H1 (cell line): ENCODE measurements around the gene FAM98C. TPM values are rescaled to one million over a fixed set of nuclear protein-coding genes. Genes with fewer than 3 reads are reported as not detected.

Experiments used
- CBX8 ChIP-seq: fragments of 300-800, 300-1000 bp; sonication (generic); IDR thresholded peaks from 2 replicates; pipeline ENCODE4 v1.7.1; 2016; ENCODE audit warnings: low read depth, low read length, borderline replicate concordance
- GTF2F1 ChIP-seq: IDR thresholded peaks from 2 replicates; pipeline ENCODE4 v1.6.1; 2012; ENCODE audit warnings: low read depth, low read length, improper control_type of control experiment, borderline replicate concordance
- HDAC2 ChIP-seq, 2 experiments: fragments of 300-600 bp in 1 of 2; sonication (generic) in 1 of 2; IDR thresholded peaks; 2 replicates each; pipeline ENCODE4 v1.6.1; 2011 to 2012; ENCODE audit warnings: low read depth in 2 of 2, low read length in 2 of 2, mild to moderate bottlenecking in 2 of 2, moderate library complexity in 2 of 2, borderline replicate concordance in 1 of 2, inconsistent platforms in 1 of 2
- POLR2A ChIP-seq, 2 experiments: IDR thresholded peaks; 1 replicate in 1 of 2; 2 replicates in 1 of 2; pipeline ENCODE4 v1.6.1; 2011; ENCODE audit warnings: low read depth in 2 of 2, low read length in 2 of 2, mild to moderate bottlenecking in 2 of 2; ENCODE audit errors: control extremely low read depth in 1 of 2
- TAF1 ChIP-seq: IDR thresholded peaks from 2 replicates; pipeline ENCODE4 v1.6.1; 2011; ENCODE audit warnings: mild to moderate bottlenecking, low read depth, low read length
- ZNF274 ChIP-seq: IDR thresholded peaks from 2 replicates; pipeline ENCODE4 v1.7.0; 2012; ENCODE audit warnings: low read length, borderline replicate concordance; ENCODE audit errors: extremely low read depth
- polyA plus RNA-seq, 7 experiments: library from polyadenylated mRNA; depleted of rRNA in 3 of 7; stranded (reverse) in 5 of 7; unstranded in 2 of 7; fragments of >200 nt in 5 of 7; fragments of 200-250 nt in 2 of 7; gene quantifications; 1 replicate in 5 of 7; 2 replicates in 1 of 7; 4 replicates in 1 of 7; pipeline versions ENCODE4 v1.2.1 to v1.2.3, GENCODE V29; 2011 to 2013; ENCODE audit warnings: missing spikeins in 2 of 7, mixed read lengths in 2 of 7
- total RNA-seq: library from RNA; stranded (reverse); fragmentation: NEBNext Ultra II Directional; extraction: Animal tissue kit (Norgen Biotek cat#: 25700); gene quantifications from 2 replicates; pipeline ENCODE4 v1.2.1, GENCODE V29; 2021
- TF ChIP-seq, protein P1 (sequence below): fragments of 300-600 bp; sonication (generic); IDR thresholded peaks from 2 replicates; pipeline ENCODE4 v1.7.1; 2012; ENCODE audit warnings: low read length, moderate library complexity, mild to moderate bottlenecking, inconsistent platforms; ENCODE audit not compliant: insufficient replicate concordance

Gene FAM98C
- total and polyA plus RNA-seq, 2 of the 8 experiments (the other 6 are each of a cell fraction or from before 2014, with no cell fraction given) = 6.1 to 9.4 TPM

GRCh38 chr19:38383743-38384142, 19.1 kb upstream of the FAM98C start (continued):
- no peak for TF ChIP-seq CBX8
- TF ChIP-seq, protein P1, sequence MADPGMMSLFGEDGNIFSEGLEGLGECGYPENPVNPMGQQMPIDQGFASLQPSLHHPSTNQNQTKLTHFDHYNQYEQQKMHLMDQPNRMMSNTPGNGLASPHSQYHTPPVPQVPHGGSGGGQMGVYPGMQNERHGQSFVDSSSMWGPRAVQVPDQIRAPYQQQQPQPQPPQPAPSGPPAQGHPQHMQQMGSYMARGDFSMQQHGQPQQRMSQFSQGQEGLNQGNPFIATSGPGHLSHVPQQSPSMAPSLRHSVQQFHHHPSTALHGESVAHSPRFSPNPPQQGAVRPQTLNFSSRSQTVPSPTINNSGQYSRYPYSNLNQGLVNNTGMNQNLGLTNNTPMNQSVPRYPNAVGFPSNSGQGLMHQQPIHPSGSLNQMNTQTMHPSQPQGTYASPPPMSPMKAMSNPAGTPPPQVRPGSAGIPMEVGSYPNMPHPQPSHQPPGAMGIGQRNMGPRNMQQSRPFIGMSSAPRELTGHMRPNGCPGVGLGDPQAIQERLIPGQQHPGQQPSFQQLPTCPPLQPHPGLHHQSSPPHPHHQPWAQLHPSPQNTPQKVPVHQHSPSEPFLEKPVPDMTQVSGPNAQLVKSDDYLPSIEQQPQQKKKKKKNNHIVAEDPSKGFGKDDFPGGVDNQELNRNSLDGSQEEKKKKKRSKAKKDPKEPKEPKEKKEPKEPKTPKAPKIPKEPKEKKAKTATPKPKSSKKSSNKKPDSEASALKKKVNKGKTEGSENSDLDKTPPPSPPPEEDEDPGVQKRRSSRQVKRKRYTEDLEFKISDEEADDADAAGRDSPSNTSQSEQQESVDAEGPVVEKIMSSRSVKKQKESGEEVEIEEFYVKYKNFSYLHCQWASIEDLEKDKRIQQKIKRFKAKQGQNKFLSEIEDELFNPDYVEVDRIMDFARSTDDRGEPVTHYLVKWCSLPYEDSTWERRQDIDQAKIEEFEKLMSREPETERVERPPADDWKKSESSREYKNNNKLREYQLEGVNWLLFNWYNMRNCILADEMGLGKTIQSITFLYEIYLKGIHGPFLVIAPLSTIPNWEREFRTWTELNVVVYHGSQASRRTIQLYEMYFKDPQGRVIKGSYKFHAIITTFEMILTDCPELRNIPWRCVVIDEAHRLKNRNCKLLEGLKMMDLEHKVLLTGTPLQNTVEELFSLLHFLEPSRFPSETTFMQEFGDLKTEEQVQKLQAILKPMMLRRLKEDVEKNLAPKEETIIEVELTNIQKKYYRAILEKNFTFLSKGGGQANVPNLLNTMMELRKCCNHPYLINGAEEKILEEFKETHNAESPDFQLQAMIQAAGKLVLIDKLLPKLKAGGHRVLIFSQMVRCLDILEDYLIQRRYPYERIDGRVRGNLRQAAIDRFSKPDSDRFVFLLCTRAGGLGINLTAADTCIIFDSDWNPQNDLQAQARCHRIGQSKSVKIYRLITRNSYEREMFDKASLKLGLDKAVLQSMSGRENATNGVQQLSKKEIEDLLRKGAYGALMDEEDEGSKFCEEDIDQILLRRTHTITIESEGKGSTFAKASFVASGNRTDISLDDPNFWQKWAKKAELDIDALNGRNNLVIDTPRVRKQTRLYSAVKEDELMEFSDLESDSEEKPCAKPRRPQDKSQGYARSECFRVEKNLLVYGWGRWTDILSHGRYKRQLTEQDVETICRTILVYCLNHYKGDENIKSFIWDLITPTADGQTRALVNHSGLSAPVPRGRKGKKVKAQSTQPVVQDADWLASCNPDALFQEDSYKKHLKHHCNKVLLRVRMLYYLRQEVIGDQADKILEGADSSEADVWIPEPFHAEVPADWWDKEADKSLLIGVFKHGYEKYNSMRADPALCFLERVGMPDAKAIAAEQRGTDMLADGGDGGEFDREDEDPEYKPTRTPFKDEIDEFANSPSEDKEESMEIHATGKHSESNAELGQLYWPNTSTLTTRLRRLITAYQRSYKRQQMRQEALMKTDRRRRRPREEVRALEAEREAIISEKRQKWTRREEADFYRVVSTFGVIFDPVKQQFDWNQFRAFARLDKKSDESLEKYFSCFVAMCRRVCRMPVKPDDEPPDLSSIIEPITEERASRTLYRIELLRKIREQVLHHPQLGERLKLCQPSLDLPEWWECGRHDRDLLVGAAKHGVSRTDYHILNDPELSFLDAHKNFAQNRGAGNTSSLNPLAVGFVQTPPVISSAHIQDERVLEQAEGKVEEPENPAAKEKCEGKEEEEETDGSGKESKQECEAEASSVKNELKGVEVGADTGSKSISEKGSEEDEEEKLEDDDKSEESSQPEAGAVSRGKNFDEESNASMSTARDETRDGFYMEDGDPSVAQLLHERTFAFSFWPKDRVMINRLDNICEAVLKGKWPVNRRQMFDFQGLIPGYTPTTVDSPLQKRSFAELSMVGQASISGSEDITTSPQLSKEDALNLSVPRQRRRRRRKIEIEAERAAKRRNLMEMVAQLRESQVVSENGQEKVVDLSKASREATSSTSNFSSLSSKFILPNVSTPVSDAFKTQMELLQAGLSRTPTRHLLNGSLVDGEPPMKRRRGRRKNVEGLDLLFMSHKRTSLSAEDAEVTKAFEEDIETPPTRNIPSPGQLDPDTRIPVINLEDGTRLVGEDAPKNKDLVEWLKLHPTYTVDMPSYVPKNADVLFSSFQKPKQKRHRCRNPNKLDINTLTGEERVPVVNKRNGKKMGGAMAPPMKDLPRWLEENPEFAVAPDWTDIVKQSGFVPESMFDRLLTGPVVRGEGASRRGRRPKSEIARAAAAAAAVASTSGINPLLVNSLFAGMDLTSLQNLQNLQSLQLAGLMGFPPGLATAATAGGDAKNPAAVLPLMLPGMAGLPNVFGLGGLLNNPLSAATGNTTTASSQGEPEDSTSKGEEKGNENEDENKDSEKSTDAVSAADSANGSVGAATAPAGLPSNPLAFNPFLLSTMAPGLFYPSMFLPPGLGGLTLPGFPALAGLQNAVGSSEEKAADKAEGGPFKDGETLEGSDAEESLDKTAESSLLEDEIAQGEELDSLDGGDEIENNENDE = no peak
- no peak for TF ChIP-seq TAF1
- TF ChIP-seq GTF2F1 = no peak
- TF ChIP-seq POLR2A (IDR thresholded peaks at IDR 0.05; ENCODE audit: control extremely low read depth in 1 of 2, low read depth in 2 of 2, low read length in 2 of 2) = no peak
- no peak for TF ChIP-seq ZNF274
- TF ChIP-seq HDAC2 (IDR thresholded peaks at IDR 0.05; ENCODE audit: borderline replicate concordance in 1 of 2, low read depth in 2 of 2, low read length in 2 of 2) = no peak
